OCI-LY1 (cell line): ENCODE data around the gene LRFN2.

ENCODE experiments used
- H2AFZ ChIP-seq: fragments of 200-600 bp; sonication (generic), shearing (Covaris generic); 2 replicates; pipeline ENCODE4 v1.6.0; 2014; ENCODE audit warnings: antibody characterized with exemption, mild to moderate bottlenecking, low read length
- H3F3A ChIP-seq: fragments of 200-600 bp; sonication (generic), shearing (Covaris generic); 2 replicates; pipeline ENCODE4 v1.6.0; 2014; ENCODE audit warnings: mild to moderate bottlenecking, antibody characterized with exemption, low read length, moderate library complexity; ENCODE audit not compliant: insufficient read depth
- H3K27ac ChIP-seq: fragments of 200-600 bp; sonication (generic); 2 replicates; pipeline ENCODE4 v1.5.1; 2014; ENCODE audit warnings: low read length, mixed run types, mild to moderate bottlenecking, low read depth; ENCODE audit not compliant: poor library complexity, severe bottlenecking
- H3K27me3 ChIP-seq: fragments of 200-600 bp; sonication (generic); 2 replicates; pipeline ENCODE4 v1.6.0; 2014; ENCODE audit warnings: antibody characterized with exemption, mild to moderate bottlenecking, low read length, moderate library complexity; ENCODE audit not compliant: insufficient read depth
- H3K36me3 ChIP-seq: fragments of 200-600 bp; sonication (generic); 2 replicates; pipeline ENCODE4 v1.6.1; 2014; ENCODE audit warnings: mild to moderate bottlenecking, antibody characterized with exemption, low read length, moderate library complexity, mixed read lengths; ENCODE audit not compliant: insufficient read depth
- H3K4me1 ChIP-seq: fragments of 200-600 bp; sonication (generic); 2 replicates; pipeline ENCODE4 v1.5.1; 2014; ENCODE audit warnings: mild to moderate bottlenecking, low read length, moderate library complexity; ENCODE audit not compliant: insufficient read depth, severe bottlenecking
- H3K4me2 ChIP-seq: fragments of 200-600 bp; sonication (generic), shearing (Covaris generic); 2 replicates; pipeline ENCODE4 v1.6.1; 2014; ENCODE audit warnings: low read length
- H3K4me3 ChIP-seq: fragments of 200-600 bp; sonication (generic); 2 replicates; pipeline ENCODE4 v1.5.1; 2014; ENCODE audit warnings: low read length, low read depth, mild to moderate bottlenecking, mixed read lengths; ENCODE audit not compliant: poor library complexity, severe bottlenecking
- H3K79me2 ChIP-seq: fragments of 200-600 bp; shearing (Covaris generic); 2 replicates; pipeline ENCODE4 v1.6.1; 2016; ENCODE audit warnings: mixed run types, low read length, mixed read lengths; ENCODE audit not compliant: insufficient read depth
- H3K9ac ChIP-seq: fragments of 200-600 bp; sonication (generic), shearing (Covaris generic); 2 replicates; pipeline ENCODE4 v1.6.1; 2014; ENCODE audit warnings: mild to moderate bottlenecking, low read length, mixed read lengths
- H3K9me2 ChIP-seq: fragments of 200-600 bp; sonication (generic), shearing (Covaris generic); 2 replicates; pipeline ENCODE4 v1.6.1; 2014; ENCODE audit warnings: low read depth, mild to moderate bottlenecking, low read length, mixed read lengths
- H3K9me3 ChIP-seq: fragments of 200-600 bp; shearing (Covaris generic); 2 replicates; pipeline ENCODE4 v1.6.1; 2014; ENCODE audit warnings: low read length, mixed read lengths
- H4K20me1 ChIP-seq: fragments of 200-600 bp; sonication (generic), shearing (Covaris generic); 2 replicates; pipeline ENCODE4 v1.6.0; 2016; ENCODE audit warnings: mild to moderate bottlenecking, low read length; ENCODE audit not compliant: insufficient read depth
- CTCF ChIP-seq: fragments of 200-600 bp; sonication (generic), shearing (Covaris generic); IDR thresholded peaks from 2 replicates; pipeline ENCODE4 v1.5.1; 2017; ENCODE audit warnings: mild to moderate bottlenecking, antibody characterized with exemption, low read length, moderate library complexity, mixed read lengths
- EZH2 ChIP-seq: fragments of 200-600 bp; sonication (generic), shearing (Covaris generic); IDR thresholded peaks from 2 replicates; pipeline ENCODE4 v1.8.0; 2017; ENCODE audit warnings: borderline replicate concordance, mixed run types, mild to moderate bottlenecking, antibody characterized with exemption, low read length, moderate library complexity, mixed read lengths

The LRFN2 gene

GRCh38 chr6:40460380-40460779 lies 126.8 kb downstream of the LRFN2 start:
- TF ChIP-seq EZH2 (no peak), CTCF (no peak)
- Histone ChIP-seq H3K4me1 (no peaks in the 10 kb centered on the region), H4K20me1 (no peaks in the 10 kb centered on the region), H3K79me2 (no peaks in the 10 kb centered on the region), H3K36me3 (no peaks in the 10 kb centered on the region), H3K4me2 (no peak overlapping the region), H3K9ac (no peak overlapping the region), H3K9me3 (no peaks in the 10 kb centered on the region), H3K27ac (no peak overlapping the region), H3F3A (no peaks in the 10 kb centered on the region), H3K27me3 (no peaks in the 10 kb centered on the region), H3K9me2 (no peaks in the 10 kb centered on the region), H2AFZ (no peak overlapping the region), H3K4me3 (no peak overlapping the region)

DNA sequence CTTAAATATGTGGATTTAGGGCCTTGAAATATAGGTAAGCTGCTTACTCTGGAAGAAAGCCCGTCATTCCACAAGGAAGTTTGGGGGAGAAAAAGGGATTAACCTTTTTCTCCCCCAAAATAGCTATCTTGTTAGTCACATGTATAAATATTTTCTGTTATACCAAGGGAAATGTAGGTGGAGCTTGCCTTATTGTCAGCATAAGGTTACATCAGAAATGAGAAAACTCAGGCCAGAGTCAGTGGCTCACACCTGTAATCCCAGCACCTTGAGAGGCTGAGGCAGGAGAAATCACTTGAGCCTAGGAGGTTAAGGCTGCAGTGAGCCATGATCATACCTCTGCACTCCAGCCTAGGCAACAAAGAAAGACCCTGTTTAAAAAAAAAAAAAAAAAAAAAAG lies 129.9 kb downstream of the LRFN2 start:
- no peaks in the 10 kb centered on the region for H3K4me1 ChIP-seq
- H3K9ac ChIP-seq: no peak overlapping the region
- no peak for TF ChIP-seq EZH2
- no peak for TF ChIP-seq CTCF
- H3K27ac ChIP-seq: no peak overlapping the region
- H4K20me1 ChIP-seq: no peaks in the 10 kb centered on the region
- no peaks in the 10 kb centered on the region for H3K36me3 ChIP-seq
- no peak overlapping the region for H3K4me2 ChIP-seq
- H3K4me3 ChIP-seq: no peak overlapping the region
- no peaks in the 10 kb centered on the region for H3F3A ChIP-seq
- H3K27me3 ChIP-seq: no peaks in the 10 kb centered on the region
- H3K79me2 ChIP-seq: no peaks in the 10 kb centered on the region
- no peak overlapping the region for H2AFZ ChIP-seq
- no peaks in the 10 kb centered on the region for H3K9me2 ChIP-seq
- H3K9me3 ChIP-seq: no peaks in the 10 kb centered on the region

DNA sequence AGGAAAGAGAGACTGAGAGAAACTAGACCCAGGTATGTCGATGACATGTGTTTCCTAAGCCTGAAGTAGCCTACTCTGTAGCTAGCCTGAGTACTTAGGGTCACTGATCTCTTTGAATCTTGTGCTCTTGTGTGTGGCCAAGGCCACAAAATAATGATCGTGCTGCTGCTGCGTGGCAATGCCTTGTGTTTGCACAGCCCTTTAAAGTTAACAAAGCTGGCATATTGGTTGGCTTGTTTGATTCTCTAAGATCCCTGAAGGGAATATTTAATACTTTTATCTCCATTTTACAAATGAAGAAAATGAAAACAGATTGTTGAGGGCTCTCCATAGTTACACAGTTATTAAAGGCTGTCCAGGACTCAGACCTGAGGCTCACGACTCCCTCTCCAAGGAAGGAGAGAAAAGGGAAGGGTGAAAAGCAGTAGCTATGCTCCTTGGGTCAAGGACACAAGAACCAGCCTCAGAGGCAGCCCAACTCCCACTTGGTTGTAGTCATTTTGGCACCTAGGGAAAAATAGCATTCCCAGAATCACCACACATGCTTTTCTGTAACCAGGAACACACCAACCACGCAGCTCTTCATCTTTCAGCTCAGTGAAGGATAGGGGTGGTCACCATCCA lies 130.7 kb downstream of the LRFN2 start:
- no peak overlapping the region for H2AFZ ChIP-seq
- no peaks in the 10 kb centered on the region for H3K9me3 ChIP-seq
- no peaks in the 10 kb centered on the region for H4K20me1 ChIP-seq
- H3K4me2 ChIP-seq: no peak overlapping the region
- no peaks in the 10 kb centered on the region for H3F3A ChIP-seq
- no peaks in the 10 kb centered on the region for H3K27me3 ChIP-seq
- no peak overlapping the region for H3K27ac ChIP-seq
- H3K36me3 ChIP-seq: no peaks in the 10 kb centered on the region
- no peaks in the 10 kb centered on the region for H3K79me2 ChIP-seq
- no peak for TF ChIP-seq EZH2
- no peak for TF ChIP-seq CTCF
- no peak overlapping the region for H3K9ac ChIP-seq
- H3K9me2 ChIP-seq: no peaks in the 10 kb centered on the region
- H3K4me3 ChIP-seq: no peak overlapping the region
- H3K4me1 ChIP-seq: no peaks in the 10 kb centered on the region
